ENCODE data around the gene SLC22A15. TPM values are rescaled to one million over a fixed set of nuclear protein-coding genes. Genes with fewer than 3 reads are reported as not detected.

The SLC22A15 gene
- total and polyA plus RNA-seq, 7 donors, result 0.99 to 3.3 (median 1.8) TPM; not detected in 1

DNA sequence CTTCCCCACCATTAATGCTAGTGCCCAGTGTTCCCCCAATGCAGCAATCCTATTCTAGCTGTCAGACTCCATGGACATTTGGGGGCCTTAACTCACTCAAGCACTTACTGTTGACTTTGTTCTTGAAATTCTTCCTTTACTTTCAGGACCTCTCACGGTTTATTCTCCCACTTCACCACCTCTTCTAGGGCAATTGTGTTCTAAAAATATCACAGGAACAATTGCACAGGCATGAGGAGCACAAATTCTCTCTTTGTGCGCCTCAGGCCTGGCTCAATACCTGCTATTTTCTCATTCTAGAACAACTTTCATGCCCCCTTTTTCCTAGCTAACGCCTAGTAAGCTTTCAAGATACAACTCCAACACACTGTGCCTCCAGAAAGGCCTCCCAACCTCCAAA, 142.2 kb downstream of the SLC22A15 start:
- no peak overlapping the region for H3K27ac ChIP-seq
- intact Hi-C loops (cut with DNase I), result no loop called here
- no peaks in the 10 kb centered on the region for H3K27me3 ChIP-seq
- WGBS, 2 donors, result 82 to 93% methylated on average over 3 of the region's 3 CpGs
- H3K36me3 ChIP-seq, result no peaks in the 10 kb centered on the region
- DNase-seq, result no peak
- no peak for TF ChIP-seq EP300 (IDR thresholded peaks at IDR 0.05)
- no peak for TF ChIP-seq POLR2A (IDR thresholded peaks at IDR 0.05)
- TF ChIP-seq, protein P1, sequence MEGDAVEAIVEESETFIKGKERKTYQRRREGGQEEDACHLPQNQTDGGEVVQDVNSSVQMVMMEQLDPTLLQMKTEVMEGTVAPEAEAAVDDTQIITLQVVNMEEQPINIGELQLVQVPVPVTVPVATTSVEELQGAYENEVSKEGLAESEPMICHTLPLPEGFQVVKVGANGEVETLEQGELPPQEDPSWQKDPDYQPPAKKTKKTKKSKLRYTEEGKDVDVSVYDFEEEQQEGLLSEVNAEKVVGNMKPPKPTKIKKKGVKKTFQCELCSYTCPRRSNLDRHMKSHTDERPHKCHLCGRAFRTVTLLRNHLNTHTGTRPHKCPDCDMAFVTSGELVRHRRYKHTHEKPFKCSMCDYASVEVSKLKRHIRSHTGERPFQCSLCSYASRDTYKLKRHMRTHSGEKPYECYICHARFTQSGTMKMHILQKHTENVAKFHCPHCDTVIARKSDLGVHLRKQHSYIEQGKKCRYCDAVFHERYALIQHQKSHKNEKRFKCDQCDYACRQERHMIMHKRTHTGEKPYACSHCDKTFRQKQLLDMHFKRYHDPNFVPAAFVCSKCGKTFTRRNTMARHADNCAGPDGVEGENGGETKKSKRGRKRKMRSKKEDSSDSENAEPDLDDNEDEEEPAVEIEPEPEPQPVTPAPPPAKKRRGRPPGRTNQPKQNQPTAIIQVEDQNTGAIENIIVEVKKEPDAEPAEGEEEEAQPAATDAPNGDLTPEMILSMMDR (IDR thresholded peaks at IDR 0.05), result no peak
- no peak for TF ChIP-seq POLR2AphosphoS5 (IDR thresholded peaks at IDR 0.05)
- no peak overlapping the region for H3K4me3 ChIP-seq
- H3K9me3 ChIP-seq, result no peaks in the 10 kb centered on the region
- H3K4me1 ChIP-seq, result no peaks in the 10 kb centered on the region

Other genes with a start within 250 kb of the SLC22A15 start
- gene CASQ2, start 207.8 kb upstream of the SLC22A15 start, total RNA-seq, result 100 to 1,000 TPM in 3 of 4 donors, 10 to 100 TPM in 1; 58.3 to 160 (median 121) TPM
- gene CASQ2, start 207.8 kb upstream of the SLC22A15 start, polyA plus RNA-seq, result 1 to 10 TPM in 2 of 3 donors, under 1 TPM in 1; 0.46 to 2.6 (median 1.8) TPM
- gene NHLH2, start 135.4 kb upstream of the SLC22A15 start, total RNA-seq, result under 1 TPM in 1 of 4 donors, not detected in 3; 0.28 TPM
- not detected for gene NHLH2, start 135.4 kb upstream of the SLC22A15 start, polyA plus RNA-seq
- under 1 TPM in 2 of 4 donors, not detected in 2; under 0.01 to 0.28 TPM for gene MAB21L3, start 134.9 kb downstream of the SLC22A15 start, total RNA-seq
- gene MAB21L3, start 134.9 kb downstream of the SLC22A15 start, polyA plus RNA-seq, result 1 to 10 TPM; 1.1 to 2.3 (median 1.2) TPM